HCT116 (cell line): Measurements from ENCODE around the gene PRCP. TPM values are rescaled to one million over a fixed set of nuclear protein-coding genes. Genes with fewer than 3 reads are reported as not detected.

Source experiments
- ATAC-seq: fragments of 200-7000 bp; cut with Tn5 transposase; 2 replicates; pipeline ENCODE4 v1.9.1; 2020; ENCODE audit warnings: mild to moderate bottlenecking, moderate library complexity
- BruUV-seq: library from RNA; stranded (reverse); fragments of 400-500 nt; replicated peaks from 2 replicates; lab custom pipeline; 2021; lab: Mats Ljungman, UMichigan
- CTCF ChIA-PET: fragments of 300-600 bp; sonication (Branson Sonifier 250); formaldehyde crosslinking; loops from one replicate; lab custom pipeline; 2021; ENCODE audit warnings: antibody characterized with exemption; lab: Charles Lee
- POLR2A ChIA-PET: fragments of 300-600, 350-600 bp; sonication (Branson Sonifier 250); formaldehyde crosslinking; loops from one replicate; lab custom pipeline; 2021; ENCODE audit warnings: antibody characterized with exemption; lab: Charles Lee
- RAD21 ChIA-PET, 2 experiments: fragments of 300-600 bp; sonication (Branson Sonifier 250); formaldehyde crosslinking; loops; one replicate each; lab custom pipeline; 2023; ENCODE audit warnings: low total read pairs in 2 of 2; ENCODE audit not compliant: uncharacterized antibody in 2 of 2, unreplicated experiment in 2 of 2, low non-redundant PET in 1 of 2; lab: Charles Lee
- DNase-seq: peaks from one replicate; pipeline ENCODE4 v3.0.0-alpha.2; 2010; ENCODE audit warnings: low read depth, low spot score
- H2AFZ ChIP-seq: fragments of 200-600 bp; shearing (Covaris generic), sonication (generic); 2 replicates; pipeline ENCODE4 v1.6.1; 2017; ENCODE audit warnings: low read depth, mixed run types, mixed read lengths, antibody characterized with exemption, low read length; ENCODE audit not compliant: poor library complexity, severe bottlenecking
- H3K27ac ChIP-seq: 2 replicates; pipeline ENCODE4 v1.5.1; 2012; ENCODE audit warnings: low read depth, low read length
- H3K27me3 ChIP-seq: fragments of 200-600 bp; sonication (generic); 2 replicates; pipeline ENCODE4 v1.6.1; 2016; ENCODE audit warnings: mixed run types, low read length, mixed read lengths; ENCODE audit not compliant: insufficient read depth
- H3K36me3 ChIP-seq, 2 experiments: fragments of 200-500 bp in 1 of 2; fragments of 200-600 bp in 1 of 2; sonication (Bioruptor generic) in 1 of 2; sonication (generic) in 1 of 2; 2 replicates each; pipeline versions ENCODE4 v1.5.1 to v1.6.1; 2014 to 2016; ENCODE audit warnings: low read length in 2 of 2, inconsistent platforms in 1 of 2, mixed read lengths in 1 of 2, mixed run types in 1 of 2; ENCODE audit not compliant: insufficient read depth in 2 of 2, control insufficient read depth in 1 of 2
- H3K4me1 ChIP-seq, 2 experiments: fragments of 200-600 bp in 1 of 2; sonication (generic) in 1 of 2; 2 replicates each; pipeline versions ENCODE4 v1.5.1 to v1.6.1; 2012 to 2017; ENCODE audit warnings: low read length in 2 of 2, inconsistent platforms in 1 of 2, mild to moderate bottlenecking in 1 of 2, mixed read lengths in 1 of 2, mixed run types in 1 of 2, moderate library complexity in 1 of 2; ENCODE audit not compliant: insufficient read depth in 2 of 2, control insufficient read depth in 1 of 2
- H3K4me2 ChIP-seq: fragments of 200-600 bp; sonication (generic); 2 replicates; pipeline ENCODE4 v1.6.1; 2017; ENCODE audit warnings: mixed run types, low read length, mixed read lengths
- H3K4me3 ChIP-seq, 2 experiments: fragments of 200-600 bp in 1 of 2; sonication (generic) in 1 of 2; replicated peaks in 1 of 2; 2 replicates each; pipeline ENCODE4 v1.5.1; 2011 to 2016; ENCODE audit warnings: low read length in 2 of 2, control low read depth in 1 of 2, low read depth in 1 of 2, mild to moderate bottlenecking in 1 of 2, mixed read lengths in 1 of 2, mixed run types in 1 of 2
- H3K79me2 ChIP-seq: fragments of 200-600 bp; sonication (generic); 2 replicates; pipeline ENCODE4 v1.6.1; 2017; ENCODE audit warnings: mild to moderate bottlenecking, mixed run types, low read length, moderate library complexity, mixed read lengths; ENCODE audit not compliant: insufficient read depth
- H3K9ac ChIP-seq: fragments of 200-600 bp; sonication (generic); 2 replicates; pipeline ENCODE4 v1.6.1; 2016; ENCODE audit warnings: low read length, mixed read lengths
- H3K9me2 ChIP-seq: fragments of 200-600 bp; sonication (generic), shearing (Covaris generic); 2 replicates; pipeline ENCODE4 v1.6.1; 2017; ENCODE audit warnings: mixed run types, mild to moderate bottlenecking, moderate library complexity; ENCODE audit not compliant: insufficient read depth
- H3K9me3 ChIP-seq, 2 experiments: fragments of 200-500 bp in 1 of 2; fragments of 200-600 bp in 1 of 2; sonication (Bioruptor generic) in 1 of 2; sonication (generic) in 1 of 2; 2 replicates each; pipeline ENCODE4 v1.6.1; 2014 to 2017; ENCODE audit warnings: low read length in 2 of 2, mixed read lengths in 2 of 2, inconsistent platforms in 1 of 2, low read depth in 1 of 2, mild to moderate bottlenecking in 1 of 2, mixed run types in 1 of 2, moderate library complexity in 1 of 2; ENCODE audit not compliant: control insufficient read depth in 1 of 2, insufficient read depth in 1 of 2
- H4K20me1 ChIP-seq: fragments of 200-600 bp; sonication (generic), shearing (Covaris generic); 2 replicates; pipeline ENCODE4 v1.6.1; 2017; ENCODE audit warnings: mixed run types, mild to moderate bottlenecking, moderate library complexity; ENCODE audit not compliant: insufficient read depth
- CBX3 ChIP-seq: IDR thresholded peaks from 2 replicates; pipeline ENCODE4 v1.6.1; 2012; ENCODE audit warnings: low read depth
- CEBPB ChIP-seq: IDR thresholded peaks from 2 replicates; pipeline ENCODE4 v1.6.1; 2012; ENCODE audit warnings: low read depth
- ELF1 ChIP-seq: IDR thresholded peaks from 2 replicates; pipeline ENCODE4 v1.6.1; 2012; ENCODE audit warnings: low read depth, borderline replicate concordance
- EZH2phosphoT487 ChIP-seq: fragments of 200-600 bp; IDR thresholded peaks from 2 replicates; pipeline ENCODE4 v1.6.1; 2018; ENCODE audit warnings: antibody characterized with exemption, borderline replicate concordance
- FOSL1 ChIP-seq: IDR thresholded peaks from 2 replicates; pipeline ENCODE4 v1.6.1; 2012; ENCODE audit warnings: low read depth
- JUND ChIP-seq: IDR thresholded peaks from 2 replicates; pipeline ENCODE4 v1.6.1; 2012
- RAD21 ChIP-seq: IDR thresholded peaks from 2 replicates; pipeline ENCODE4 v1.6.1; 2012; ENCODE audit warnings: low read depth, mild to moderate bottlenecking
- SIN3A ChIP-seq: IDR thresholded peaks from 2 replicates; pipeline ENCODE4 v1.6.1; 2012; ENCODE audit warnings: low read depth
- SRF ChIP-seq: IDR thresholded peaks from 2 replicates; pipeline ENCODE4 v1.6.1; 2012; ENCODE audit warnings: low read depth
- TCF7L2 ChIP-seq: IDR thresholded peaks from 2 replicates; pipeline ENCODE4 v1.7.0; 2011; ENCODE audit warnings: borderline replicate concordance, inconsistent platforms; ENCODE audit not compliant: insufficient read depth, insufficient read length; ENCODE audit errors: extremely low read depth
- YY1 ChIP-seq: IDR thresholded peaks from 2 replicates; pipeline ENCODE4 v1.6.1; 2011; ENCODE audit warnings: low read length, low read depth, moderate library complexity, mild to moderate bottlenecking; ENCODE audit not compliant: insufficient replicate concordance; ENCODE audit errors: extremely low read depth
- ZNF274 ChIP-seq: fragments of 200-500 bp; sonication (Bioruptor generic); IDR thresholded peaks from 2 replicates; pipeline ENCODE4 v1.6.1; 2014; ENCODE audit warnings: mild to moderate bottlenecking, low read depth, low read length, inconsistent platforms
- intact Hi-C: fragments of 100-400 bp; cut with micrococcal nuclease; formaldehyde crosslinking; loops from 2 replicates; pipeline ENCODE4 v1.10.0; 2022
- total RNA-seq: library from RNA; stranded (reverse); gene quantifications from one replicate; pipeline ENCODE4 v1.2.1, GENCODE V29; 2021; ENCODE audit not compliant: unreplicated experiment
- TF ChIP-seq, protein P1 (sequence below): IDR thresholded peaks from 2 replicates; pipeline ENCODE4 v1.6.1; 2011; ENCODE audit warnings: mild to moderate bottlenecking, low read length, moderate library complexity; ENCODE audit not compliant: insufficient replicate concordance; ENCODE audit errors: extremely low read depth
- TF ChIP-seq, protein P2 (sequence below), 3 experiments: fragments of 200-600 bp in 1 of 3; sonication (generic) in 1 of 3; IDR thresholded peaks in 2 of 3; conservative IDR thresholded peaks in 1 of 3; 2 replicates each; pipeline ENCODE4 v1.5.1; 2012 to 2017; ENCODE audit warnings: low read depth in 2 of 3, low read length in 2 of 3, antibody characterized with exemption in 1 of 3, borderline replicate concordance in 1 of 3, control low read depth in 1 of 3, mild to moderate bottlenecking in 1 of 3, mixed read lengths in 1 of 3, mixed run types in 1 of 3, moderate library complexity in 1 of 3; ENCODE audit not compliant: insufficient read depth in 1 of 3

PRCP gene
- total RNA-seq, 1 experiment from 2014 or later, result 50.0 TPM

DNA sequence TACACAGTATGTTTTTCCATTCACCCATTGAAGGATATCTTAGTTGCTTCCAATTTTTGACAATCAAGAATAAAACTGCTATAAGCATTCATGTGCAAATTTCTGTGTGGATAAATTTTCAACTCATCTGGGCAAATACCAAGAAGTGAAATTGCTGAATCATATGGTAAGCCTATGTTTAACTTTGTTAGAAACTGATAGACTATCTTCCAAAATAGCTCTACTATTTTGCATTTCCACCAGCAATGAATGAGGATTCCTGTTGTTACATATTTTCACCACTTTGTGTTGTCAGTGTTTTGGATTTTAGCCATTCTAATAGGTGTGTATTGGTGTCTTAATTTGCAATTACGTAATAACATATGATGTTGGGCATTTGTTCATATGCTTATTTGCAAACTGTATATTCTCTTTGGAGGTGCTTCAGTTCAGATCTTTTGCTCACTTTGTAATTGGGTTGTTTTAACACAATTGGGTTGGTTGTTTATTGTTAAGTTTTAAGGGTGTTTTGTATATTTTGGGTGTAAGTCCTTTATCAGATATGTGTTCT lies 117.3 kb downstream of the PRCP start:
- no peaks in the 10 kb centered on the region for H3K79me2 ChIP-seq
- no peak for ATAC-seq
- intact Hi-C loops, result no loop called here
- no peaks in the 10 kb centered on the region for H3K9me2 ChIP-seq
- POLR2A ChIA-PET, result no interaction called here
- H2AFZ ChIP-seq, result no peak overlapping the region
- no peak for DNase-seq
- H3K27me3 ChIP-seq, result no peaks in the 10 kb centered on the region
- RAD21 ChIA-PET, result no interaction called here
- no peaks in the 10 kb centered on the region for H3K4me1 ChIP-seq
- no peak overlapping the region for H3K27ac ChIP-seq
- TF ChIP-seq TCF7L2, result no peak
- TF ChIP-seq ZNF274, result no peak
- no peak for TF ChIP-seq CEBPB
- TF ChIP-seq SIN3A, result no peak
- TF ChIP-seq ELF1, result no peak
- TF ChIP-seq, protein P1, sequence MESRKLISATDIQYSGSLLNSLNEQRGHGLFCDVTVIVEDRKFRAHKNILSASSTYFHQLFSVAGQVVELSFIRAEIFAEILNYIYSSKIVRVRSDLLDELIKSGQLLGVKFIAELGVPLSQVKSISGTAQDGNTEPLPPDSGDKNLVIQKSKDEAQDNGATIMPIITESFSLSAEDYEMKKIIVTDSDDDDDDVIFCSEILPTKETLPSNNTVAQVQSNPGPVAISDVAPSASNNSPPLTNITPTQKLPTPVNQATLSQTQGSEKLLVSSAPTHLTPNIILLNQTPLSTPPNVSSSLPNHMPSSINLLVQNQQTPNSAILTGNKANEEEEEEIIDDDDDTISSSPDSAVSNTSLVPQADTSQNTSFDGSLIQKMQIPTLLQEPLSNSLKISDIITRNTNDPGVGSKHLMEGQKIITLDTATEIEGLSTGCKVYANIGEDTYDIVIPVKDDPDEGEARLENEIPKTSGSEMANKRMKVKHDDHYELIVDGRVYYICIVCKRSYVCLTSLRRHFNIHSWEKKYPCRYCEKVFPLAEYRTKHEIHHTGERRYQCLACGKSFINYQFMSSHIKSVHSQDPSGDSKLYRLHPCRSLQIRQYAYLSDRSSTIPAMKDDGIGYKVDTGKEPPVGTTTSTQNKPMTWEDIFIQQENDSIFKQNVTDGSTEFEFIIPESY, result no peak
- no peak for TF ChIP-seq FOSL1
- TF ChIP-seq EZH2phosphoT487, result no peak
- no peak for TF ChIP-seq SRF
- TF ChIP-seq YY1, result no peak
- TF ChIP-seq, protein P2, sequence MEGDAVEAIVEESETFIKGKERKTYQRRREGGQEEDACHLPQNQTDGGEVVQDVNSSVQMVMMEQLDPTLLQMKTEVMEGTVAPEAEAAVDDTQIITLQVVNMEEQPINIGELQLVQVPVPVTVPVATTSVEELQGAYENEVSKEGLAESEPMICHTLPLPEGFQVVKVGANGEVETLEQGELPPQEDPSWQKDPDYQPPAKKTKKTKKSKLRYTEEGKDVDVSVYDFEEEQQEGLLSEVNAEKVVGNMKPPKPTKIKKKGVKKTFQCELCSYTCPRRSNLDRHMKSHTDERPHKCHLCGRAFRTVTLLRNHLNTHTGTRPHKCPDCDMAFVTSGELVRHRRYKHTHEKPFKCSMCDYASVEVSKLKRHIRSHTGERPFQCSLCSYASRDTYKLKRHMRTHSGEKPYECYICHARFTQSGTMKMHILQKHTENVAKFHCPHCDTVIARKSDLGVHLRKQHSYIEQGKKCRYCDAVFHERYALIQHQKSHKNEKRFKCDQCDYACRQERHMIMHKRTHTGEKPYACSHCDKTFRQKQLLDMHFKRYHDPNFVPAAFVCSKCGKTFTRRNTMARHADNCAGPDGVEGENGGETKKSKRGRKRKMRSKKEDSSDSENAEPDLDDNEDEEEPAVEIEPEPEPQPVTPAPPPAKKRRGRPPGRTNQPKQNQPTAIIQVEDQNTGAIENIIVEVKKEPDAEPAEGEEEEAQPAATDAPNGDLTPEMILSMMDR (IDR thresholded peaks at IDR 0.05 in 2 of 3, conservative IDR thresholded peaks at IDR 0.05 in 1 of 3; ENCODE audit: borderline replicate concordance in 1 of 3, insufficient read depth in 1 of 3, low read depth in 2 of 3, low read length in 2 of 3), result no peak
- TF ChIP-seq CBX3, result no peak
- no peak for TF ChIP-seq RAD21
- TF ChIP-seq JUND, result no peak
- no peaks in the 10 kb centered on the region for H3K36me3 ChIP-seq
- H3K9me3 ChIP-seq, result no peaks in the 10 kb centered on the region
- H3K4me2 ChIP-seq, result no peak overlapping the region
- H3K4me3 ChIP-seq, result no peak overlapping the region
- CTCF ChIA-PET, result no interaction called here
- H4K20me1 ChIP-seq, result no peaks in the 10 kb centered on the region
- no TSS peak for BruUV-seq
- no peak overlapping the region for H3K9ac ChIP-seq
